Measurements from ENCODE around the gene ANKRD35. TPM values are rescaled to one million over a fixed set of nuclear protein-coding genes. Genes with fewer than 3 reads are reported as not detected.

The ANKRD35 gene
- total RNA-seq, 2 experiments from 2014 or later: 0.24 to 0.36 TPM

- Mint-ChIP-seq H3K27ac (no peak overlapping the region), H3K36me3 (no peaks in the 10 kb centered on the region), H3K9me3 (no peaks in the 10 kb centered on the region), H3K27me3 (no peaks in the 10 kb centered on the region), H3K4me1 (ENCODE audit: low read depth) (no peaks in the 10 kb centered on the region), H3K4me3 (no peak overlapping the region)
- CTCF ChIA-PET: no interaction called here
- intact Hi-C loops (cut with micrococcal nuclease): no loop called here
- no peak for DNase-seq
- POLR2A ChIA-PET: no interaction called here
Observed at GRCh38 chr1:145877923-145878486, 7.7 kb downstream of the ANKRD35 start.

GRCh38 chr1:145874646-145875045 lies 11.0 kb downstream of the ANKRD35 start:
- H3K4me1 Mint-ChIP-seq (ENCODE audit: low read depth): peaks cover 14% of the 10 kb centered on the region
- no peak overlapping the region for H3K27ac Mint-ChIP-seq
- POLR2A ChIA-PET: no interaction called here
- no peaks in the 10 kb centered on the region for H3K36me3 Mint-ChIP-seq
- no peaks in the 10 kb centered on the region for H3K27me3 Mint-ChIP-seq
- no peaks in the 10 kb centered on the region for H3K9me3 Mint-ChIP-seq
- intact Hi-C loops (cut with micrococcal nuclease): no loop called here
- CTCF ChIA-PET: interaction anchor here (1.6 to 3.0 kb wide), 2 partner anchors 17 to 29 kb away, joined by 6 to 11 read pairs; partner anchors contain the start of gene NUDT17
- no peak overlapping the region for H3K4me3 Mint-ChIP-seq
- DNase-seq: no peak

GRCh38 chr1:145871994-145872924 lies 13.4 kb downstream of the ANKRD35 start:
- peak; percentile 50 for DNase-seq
- intact Hi-C loops (cut with micrococcal nuclease): no loop called here

GRCh38 chr1:145868232-145868631 lies 17.4 kb downstream of the ANKRD35 start:
- Mint-ChIP-seq H3K4me1 (ENCODE audit: low read depth) (peaks cover 14% of the 10 kb centered on the region), H3K27me3 (peaks cover 2% of the 10 kb centered on the region), H3K4me3 (no peak overlapping the region), H3K27ac (no peak overlapping the region), H3K9me3 (no peaks in the 10 kb centered on the region), H3K36me3 (no peaks in the 10 kb centered on the region)
- intact Hi-C loops (cut with micrococcal nuclease): no loop called here
- CTCF ChIA-PET: interaction anchor here (0.7 kb wide), 1 partner anchor 23 kb away, joined by 4 read pairs; the partner anchor contains the start of gene NUDT17
- no peak for DNase-seq
- POLR2A ChIA-PET: no interaction called here

More at GRCh38 chr1:145871994-145872924, 13.4 kb downstream of the ANKRD35 start:
- ChIA-PET CTCF (interaction anchor here (0.6 to 3.5 kb wide), 8 partner anchors 12 to 108 kb away, joined by 3 to 35 read pairs (median 4); partner anchors contain the start of genes ITGA10, NUDT17 and PIAS3), POLR2A (interaction anchor here (0.5 to 3.2 kb wide), 3 partner anchors 14 to 92 kb away, joined by 3 to 20 read pairs (median 6); partner anchors contain the start of genes ANKRD34A, PIAS3 and POLR3GL)
- Mint-ChIP-seq H3K27ac (no peak overlapping the region), H3K36me3 (no peaks in the 10 kb centered on the region), H3K4me1 (ENCODE audit: low read depth) (peaks cover 14% of the 10 kb centered on the region), H3K4me3 (peak overlapping the region; percentile 70), H3K9me3 (no peaks in the 10 kb centered on the region), H3K27me3 (no peaks in the 10 kb centered on the region)

- intact Hi-C loops (cut with micrococcal nuclease): no loop called here
- POLR2A ChIA-PET: no interaction called here
Observed at GRCh38 chr1:145863282-145864018, 22.2 kb downstream of the ANKRD35 start.

GRCh38 chr1:145859491-145860023 lies 26.1 kb downstream of the ANKRD35 start:
- no peaks in the 10 kb centered on the region for H3K27me3 Mint-ChIP-seq
- ChIA-PET POLR2A (interaction anchor here (0.8 to 3.5 kb wide), 18 partner anchors 9 to 193 kb away, joined by 3 to 26 read pairs (median 9); partner anchors contain the start of genes ANKRD34A, ANKRD35, LIX1L and NUDT17), CTCF (interaction anchor here (0.6 to 7.0 kb wide), 15 partner anchors 13 to 153 kb away, joined by 3 to 158 read pairs (median 4); partner anchors contain the start of genes ITGA10, LIX1L, NUDT17 and RBM8A)
- H3K4me1 Mint-ChIP-seq (ENCODE audit: low read depth): peaks cover 15% of the 10 kb centered on the region
- H3K4me3 Mint-ChIP-seq: peak overlapping the region; percentile 90
- H3K9me3 Mint-ChIP-seq: no peaks in the 10 kb centered on the region
- intact Hi-C loops (cut with micrococcal nuclease): loop anchor here (1.0 to 5.0 kb wide), 7 partner anchors 26 to 177 kb away; partner anchors contain the start of genes ANKRD35, LIX1L, PEX11B and RBM8A
- DNase-seq: peak; percentile 88
- H3K36me3 Mint-ChIP-seq: peaks cover 8% of the 10 kb centered on the region
- H3K27ac Mint-ChIP-seq: peak overlapping the region; percentile 76

More at GRCh38 chr1:145863282-145864018, 22.2 kb downstream of the ANKRD35 start:
- H3K27ac Mint-ChIP-seq: no peak overlapping the region
- no peak for DNase-seq
- H3K4me1 Mint-ChIP-seq (ENCODE audit: low read depth): peaks cover 3% of the 10 kb centered on the region
- peaks cover 2% of the 10 kb centered on the region for H3K27me3 Mint-ChIP-seq
- H3K36me3 Mint-ChIP-seq: no peaks in the 10 kb centered on the region
- no peak overlapping the region for H3K4me3 Mint-ChIP-seq
- H3K9me3 Mint-ChIP-seq: no peaks in the 10 kb centered on the region
- CTCF ChIA-PET: interaction anchor here (0.6 kb wide), 1 partner anchor 433 kb away, joined by 4 read pairs; no protein-coding TSS in a partner anchor

GRCh38 chr1:145858901-145859490 lies 26.7 kb downstream of the ANKRD35 start, which contains the start of gene PIAS3:
TSS of gene PIAS3 (minus strand) at chr1:145859081. CDS start at chr1:145858990, 91 bp downstream.
- DNase-seq: peak; percentile 93
- H3K36me3 Mint-ChIP-seq: peaks cover 8% of the 10 kb centered on the region
- no peaks in the 10 kb centered on the region for H3K27me3 Mint-ChIP-seq
- no peaks in the 10 kb centered on the region for H3K9me3 Mint-ChIP-seq
- ChIA-PET CTCF (interaction anchor here (0.6 to 7.0 kb wide), 16 partner anchors 12 to 153 kb away, joined by 3 to 158 read pairs (median 4); partner anchors contain the start of genes ITGA10, LIX1L, NUDT17 and RBM8A), POLR2A (interaction anchor here (0.6 to 3.5 kb wide), 21 partner anchors 10 to 578 kb away, joined by 3 to 26 read pairs (median 5); partner anchors contain the start of genes ANKRD34A, ANKRD35, LIX1L and NUDT17)
- H3K4me3 Mint-ChIP-seq: peak within 1 kb of the TSS; percentile 90
- intact Hi-C loops (cut with micrococcal nuclease): loop anchor here (1.0 to 5.0 kb wide), 7 partner anchors 26 to 177 kb away; partner anchors contain the start of genes ANKRD35, LIX1L, PEX11B and RBM8A
- peak within 1 kb of the TSS; percentile 76 for H3K27ac Mint-ChIP-seq
- H3K4me1 Mint-ChIP-seq (ENCODE audit: low read depth): peaks cover 15% of the 10 kb centered on the region

GRCh38 chr1:145858238-145858900 lies 27.3 kb downstream of the ANKRD35 start:
- DNase-seq: peak; percentile 66
- H3K9me3 Mint-ChIP-seq: no peaks in the 10 kb centered on the region
- peaks cover 8% of the 10 kb centered on the region for H3K36me3 Mint-ChIP-seq
- POLR2A ChIA-PET: interaction anchor here (0.6 to 3.5 kb wide), 20 partner anchors 10 to 578 kb away, joined by 3 to 26 read pairs (median 6); partner anchors contain the start of genes ANKRD34A, ANKRD35, LIX1L and NUDT17
- intact Hi-C loops (cut with micrococcal nuclease): loop anchor here (2.0 to 5.0 kb wide), 4 partner anchors 68 to 139 kb away; partner anchors contain the start of genes LIX1L, RBM8A and TXNIP
- peak overlapping the region; percentile 90 for H3K4me3 Mint-ChIP-seq
- H3K27me3 Mint-ChIP-seq: no peaks in the 10 kb centered on the region
- peaks cover 15% of the 10 kb centered on the region for H3K4me1 Mint-ChIP-seq (ENCODE audit: low read depth)
- CTCF ChIA-PET: interaction anchor here (1.1 to 7.0 kb wide), 11 partner anchors 12 to 149 kb away, joined by 3 to 158 read pairs (median 4); partner anchors contain the start of genes ITGA10, LIX1L and NUDT17
- H3K27ac Mint-ChIP-seq: peak overlapping the region; percentile 62

GRCh38 chr1:145857170-145857569 lies 28.5 kb downstream of the ANKRD35 start:
- H3K27me3 Mint-ChIP-seq: no peaks in the 10 kb centered on the region
- DNase-seq: no peak
- POLR2A ChIA-PET: interaction anchor here (0.9 to 3.5 kb wide), 5 partner anchors 10 to 101 kb away, joined by 4 to 20 read pairs (median 14); partner anchors contain the start of genes LIX1L, NUDT17 and PEX11B
- no peaks in the 10 kb centered on the region for H3K9me3 Mint-ChIP-seq
- CTCF ChIA-PET: interaction anchor here (0.9 to 7.0 kb wide), 4 partner anchors 10 to 54 kb away, joined by 3 to 158 read pairs (median 12); partner anchors contain the start of genes ITGA10 and NUDT17
- intact Hi-C loops (cut with micrococcal nuclease): loop anchor here (5.0 kb wide), 2 partner anchors 120 to 140 kb away; partner anchors contain the start of gene TXNIP
- no peak overlapping the region for H3K27ac Mint-ChIP-seq
- H3K4me3 Mint-ChIP-seq: no peak overlapping the region
- H3K4me1 Mint-ChIP-seq (ENCODE audit: low read depth): peaks cover 15% of the 10 kb centered on the region
- peaks cover 12% of the 10 kb centered on the region for H3K36me3 Mint-ChIP-seq

Measured in activated CD4-positive, alpha-beta memory T cell treated with anti-CD3 and anti-CD28 coated beads for 36 hours (primary cell).